Muscle of leg (tissue), 11 donors: ENCODE data around the gene GRIP1. TPM values are rescaled to one million over a fixed set of nuclear protein-coding genes. Genes with fewer than 3 reads are reported as not detected.

Experiments
- DNase-seq: peaks from one replicate; pipeline ENCODE4 v3.0.0; 2013
- H3K27ac ChIP-seq: one replicate; pipeline ENCODE4 v1.5.1; 2013; ENCODE audit warnings: mild to moderate bottlenecking, low read length, control low read depth
- H3K27me3 ChIP-seq: one replicate; pipeline ENCODE4 v1.6.1; 2013; ENCODE audit warnings: low read length; ENCODE audit not compliant: control insufficient read depth, insufficient read depth
- H3K36me3 ChIP-seq: one replicate; pipeline ENCODE4 v1.6.1; 2013; ENCODE audit warnings: low read length; ENCODE audit not compliant: control insufficient read depth, insufficient read depth
- H3K4me1 ChIP-seq: one replicate; pipeline ENCODE4 v1.6.1; 2013; ENCODE audit warnings: low read length; ENCODE audit not compliant: control insufficient read depth, insufficient read depth
- H3K4me3 ChIP-seq: one replicate; pipeline ENCODE4 v1.5.1; 2013; ENCODE audit warnings: low read length, control low read depth
- H3K9me3 ChIP-seq: replicated peaks from 2 replicates; pipeline ENCODE4 v1.6.1; 2013; ENCODE audit warnings: low read depth, low read length; ENCODE audit not compliant: control insufficient read depth
- WGBS: methylation state at CpG from one replicate; pipeline ENCODE4 v1.1.5; 2013; ENCODE audit warnings: missing lambda C conversion rate; ENCODE audit not compliant: insufficient coverage; 5-methylcytosine and 5-hydroxymethylcytosine counted together
- polyA plus RNA-seq, 8 donors: library from polyadenylated mRNA; unstranded; fragments of 120-200 nt; gene quantifications; one replicate each; pipeline versions ENCODE4 v1.2.1 to v1.2.3, GENCODE V29; 2013; ENCODE audit warnings: inconsistent platforms in 1 of 8, low replicate concordance in 1 of 8; ENCODE audit not compliant: insufficient read length in 8 of 8, insufficient read depth in 1 of 8
- total RNA-seq: library from RNA; stranded (reverse); fragments of 120-200 nt; gene quantifications from one replicate; pipeline ENCODE4 v1.2.4, GENCODE V29; 2013

GRIP1 gene
- total and polyA plus RNA-seq, 9 donors: 0.59 to 3.8 (median 1.2) TPM

DNA sequence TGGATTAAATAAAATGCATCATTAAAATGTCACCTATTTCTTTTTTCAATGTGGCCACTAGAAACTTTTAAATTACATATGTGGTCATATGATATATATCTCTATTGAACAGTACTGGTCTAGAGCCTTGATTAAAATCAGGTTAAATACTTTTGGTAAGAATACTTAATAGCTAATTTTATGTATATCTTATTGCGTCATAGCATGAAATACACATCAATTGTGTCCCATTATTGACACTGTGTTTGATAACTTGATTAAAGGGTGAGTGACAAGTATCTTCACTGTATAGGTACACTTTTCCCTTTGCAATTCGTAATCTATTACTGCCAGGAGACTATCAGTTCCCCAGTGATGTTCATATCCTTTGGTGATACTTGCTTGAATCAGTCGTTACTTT lies 381.0 kb downstream of the GRIP1 start:
- Histone ChIP-seq H3K4me1 (no peaks in the 10 kb centered on the region), H3K4me3 (no peak overlapping the region), H3K27me3 (peaks cover 3% of the 10 kb centered on the region), H3K27ac (no peak overlapping the region), H3K9me3 (no peaks in the 10 kb centered on the region), H3K36me3 (no peaks in the 10 kb centered on the region)
- no CpG with 5 or more reads among the region's 3 CpGs for WGBS
- no peak for DNase-seq
